ENCODE data around the gene DOC2A. TPM values are rescaled to one million over a fixed set of nuclear protein-coding genes. Genes with fewer than 3 reads are reported as not detected.

DOC2A gene
- total and polyA plus RNA-seq, 9 of the 15 experiments (the other 6 are each of a cell fraction or from before 2014, with no cell fraction given), result 0.03 to 0.38 (median 0.28) TPM; not detected in 1

DNA sequence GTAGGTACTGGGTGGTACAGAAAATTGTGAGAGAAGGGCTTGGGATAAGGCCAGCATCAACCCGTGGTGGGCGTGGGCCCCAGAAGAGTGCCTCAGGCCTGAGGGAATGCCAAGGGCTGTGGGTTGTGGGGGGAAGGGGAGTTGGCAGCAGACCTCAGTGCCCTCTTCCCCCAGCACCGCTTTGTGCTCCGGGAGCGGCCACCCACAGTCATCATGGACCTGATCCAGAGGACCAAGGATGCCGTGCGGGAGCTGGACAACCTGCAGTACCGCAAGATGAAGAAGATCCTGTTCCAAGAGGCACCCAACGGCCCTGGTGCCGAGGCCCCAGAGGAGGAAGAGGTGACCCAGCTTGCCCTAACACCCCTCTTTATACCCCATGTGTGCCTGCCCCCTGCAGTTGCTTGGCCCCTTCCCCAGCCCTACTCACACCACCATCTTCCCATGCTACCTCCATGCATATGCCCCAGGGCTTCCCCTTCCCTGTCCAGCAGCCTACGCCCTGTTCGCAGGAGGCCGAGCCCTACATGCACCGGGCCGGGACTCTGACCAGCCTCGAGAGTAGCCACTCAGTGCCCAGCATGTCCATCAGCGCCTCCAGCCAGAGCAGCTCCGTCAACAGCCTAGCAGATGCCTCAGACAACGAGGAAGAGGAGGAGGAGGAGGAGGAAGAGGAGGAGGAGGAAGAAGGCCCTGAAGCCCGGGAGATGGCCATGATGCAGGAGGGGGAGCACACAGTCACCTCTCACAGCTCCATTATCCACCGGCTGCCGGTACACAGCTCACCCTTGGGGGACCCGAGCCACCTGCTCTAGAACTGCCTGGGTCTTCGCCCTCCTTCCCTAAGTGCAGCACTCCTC is 28.0 kb downstream of the DOC2A start:
- DNase-seq (ENCODE audit: extremely low read depth in 1 of 4, low spot score in 3 of 4), result no peak
- CTCF ChIA-PET (ENCODE audit: low intra/inter-chr PET ratio), result no interaction called here
- Histone ChIP-seq H3K36me3 (ENCODE audit: control insufficient read depth, insufficient read depth, low read length) (peaks cover 100% of the 10 kb centered on the region), H3K9me3 (replicated peaks; ENCODE audit: control insufficient read depth, insufficient read depth, low read depth, low read length) (no peaks in the 10 kb centered on the region), H3K4me2 (ENCODE audit: insufficient read depth, low read length) (no peak overlapping the region), H3K4me3 (no peak overlapping the region), H3K27me3 (ENCODE audit: control insufficient read depth in 2 of 2, insufficient read depth in 2 of 2, low read length in 2 of 2) (no peaks in the 10 kb centered on the region), H3K79me2 (ENCODE audit: control insufficient read depth, insufficient read depth, low read length) (no peaks in the 10 kb centered on the region), H2AFZ (ENCODE audit: low read depth, low read length) (no peak overlapping the region), H4K20me1 (replicated peaks; ENCODE audit: control insufficient read depth, insufficient read depth, low read length) (peaks cover 2% of the 10 kb centered on the region; the same call in 1 of the 2 replicates), H3K9ac (ENCODE audit: insufficient read depth in 1 of 2, low read depth in 2 of 2, low read length in 2 of 2) (no peak overlapping the region; a peak in 1 of 4 replicates), H3K4me1 (replicated peaks in 1 of 2; ENCODE audit: control insufficient read depth in 2 of 2, insufficient read depth in 2 of 2, low read length in 2 of 2) (peaks cover 0 to 9% of the 10 kb centered on the region in 2 experiments; a peak in 1 of 5 replicates), H3K9me1 (ENCODE audit: control insufficient read depth, insufficient read depth, low read length) (no peaks in the 10 kb centered on the region), H3K27ac (ENCODE audit: extremely low read depth, low read depth, low read length) (no peak overlapping the region)
- POLR2A ChIA-PET, result interaction anchor here (0.6 to 2.5 kb wide), 3 partner anchors 10 to 48 kb away, joined by 3 to 6 read pairs (median 3); no protein-coding TSS in a partner anchor
- FAIRE-seq, result no peak
- in situ Hi-C loops (cut with MboI) (no loop called here), intact Hi-C loops (cut with micrococcal nuclease) (no loop called here)
- 90% methylated on average over 22 of the region's 24 CpGs for WGBS (ENCODE audit: insufficient coverage, low coverage, missing lambda C conversion rate)
- no peak for ATAC-seq
- TF ChIP-seq MAFG (tag; conservative IDR thresholded peaks at IDR 0.05) (no peak), ZNF431 (CRISPR knock-in tag; IDR thresholded peaks at IDR 0.05) (no peak), ZNF764 (CRISPR knock-in tag; IDR thresholded peaks at IDR 0.05; ENCODE audit: low read depth) (no peak), NR1H2 (CRISPR knock-in tag; IDR thresholded peaks at IDR 0.05) (no peak), ZNF133 (CRISPR knock-in tag; IDR thresholded peaks at IDR 0.05) (no peak)
- no TSS peak for BruUV-seq (replicated peaks)
